Ascending aorta (tissue), 2 donors: ENCODE results near the gene PEX1. TPM values are rescaled to one million over a fixed set of nuclear protein-coding genes. Genes with fewer than 3 reads are reported as not detected.

Experiments used
- DNase-seq, 2 donors: peaks; one replicate each; pipeline ENCODE4 v3.0.0-alpha.2; 2019; ENCODE audit warnings: low spot score in 2 of 2
- H3K27ac ChIP-seq, 2 donors: fragments of 200-600 bp; sonication (generic); one replicate each; pipeline ENCODE4 v1.5.1; 2016 to 2017; ENCODE audit warnings: mild to moderate bottlenecking in 1 of 2
- H3K27me3 ChIP-seq: fragments of 200-600 bp; sonication (generic); one replicate; pipeline ENCODE4 v1.5.1; 2017
- H3K36me3 ChIP-seq, 2 donors: fragments of 200-600 bp; sonication (generic); one replicate each; pipeline ENCODE4 v1.5.1; 2016
- H3K4me1 ChIP-seq, 2 donors: fragments of 200-600 bp; sonication (generic); one replicate each; pipeline ENCODE4 v1.5.1; 2016 to 2017; ENCODE audit warnings: mild to moderate bottlenecking in 1 of 2
- H3K4me3 ChIP-seq, 2 donors: fragments of 200-600 bp; sonication (generic); one replicate each; pipeline ENCODE4 v1.5.1; 2016 to 2017; ENCODE audit warnings: mild to moderate bottlenecking in 1 of 2
- H3K9me3 ChIP-seq, 2 donors: fragments of 200-600 bp; sonication (generic); one replicate each; pipeline ENCODE4 v1.5.1; 2016
- intact Hi-C: fragments of 100-400 bp; cut with DNase I; formaldehyde crosslinking; loops from one replicate; pipeline ENCODE4 v1.15.1; 2023
- total RNA-seq: library from RNA; depleted of rRNA; stranded (reverse); fragments of >200 nt; gene quantifications from one replicate; pipeline ENCODE4 v1.1.0, GENCODE V29; 2016
- TF ChIP-seq, protein P1 (sequence below), 3 experiments: fragments of 200-600 bp in 2 of 3; fragments of 450-650 bp in 1 of 3; sonication (generic) in 2 of 3; IDR thresholded peaks; one replicate each; pipeline ENCODE4 v1.5.1; 2016 to 2019; ENCODE audit warnings: antibody characterized with exemption in 3 of 3, mild to moderate bottlenecking in 1 of 3, moderate library complexity in 1 of 3

Gene PEX1
- total RNA-seq, 1 donor from 2014 or later = 6.5 TPM

DNA sequence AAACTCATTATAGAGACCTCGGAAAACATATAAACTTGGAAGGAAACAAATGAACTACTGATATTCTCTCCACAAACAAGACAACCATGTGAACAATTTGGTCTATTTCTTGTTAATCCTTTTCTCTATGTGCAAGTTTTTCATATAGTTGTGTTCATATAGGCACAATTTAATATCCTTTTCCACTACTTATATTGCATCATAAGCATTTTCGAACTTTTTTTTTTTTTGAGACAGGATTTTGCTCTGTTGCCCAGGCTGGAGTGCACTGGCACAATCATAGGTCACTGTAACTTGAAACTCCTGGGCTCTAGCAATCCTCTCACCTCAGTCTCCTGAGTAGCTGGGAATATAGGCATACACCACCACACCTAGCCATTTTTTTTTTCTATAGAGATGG lies 5.2 kb downstream of the PEX1 start:
- Histone ChIP-seq H3K36me3 (peaks cover 6 to 16% of the 10 kb centered on the region in 2 donors), H3K4me3 (no peak overlapping the region), H3K4me1 (peaks cover 0 to 10% of the 10 kb centered on the region in 2 donors), H3K27me3 (no peaks in the 10 kb centered on the region), H3K27ac (no peak overlapping the region), H3K9me3 (no peaks in the 10 kb centered on the region)
- DNase-seq = no peak
- TF ChIP-seq, protein P1, sequence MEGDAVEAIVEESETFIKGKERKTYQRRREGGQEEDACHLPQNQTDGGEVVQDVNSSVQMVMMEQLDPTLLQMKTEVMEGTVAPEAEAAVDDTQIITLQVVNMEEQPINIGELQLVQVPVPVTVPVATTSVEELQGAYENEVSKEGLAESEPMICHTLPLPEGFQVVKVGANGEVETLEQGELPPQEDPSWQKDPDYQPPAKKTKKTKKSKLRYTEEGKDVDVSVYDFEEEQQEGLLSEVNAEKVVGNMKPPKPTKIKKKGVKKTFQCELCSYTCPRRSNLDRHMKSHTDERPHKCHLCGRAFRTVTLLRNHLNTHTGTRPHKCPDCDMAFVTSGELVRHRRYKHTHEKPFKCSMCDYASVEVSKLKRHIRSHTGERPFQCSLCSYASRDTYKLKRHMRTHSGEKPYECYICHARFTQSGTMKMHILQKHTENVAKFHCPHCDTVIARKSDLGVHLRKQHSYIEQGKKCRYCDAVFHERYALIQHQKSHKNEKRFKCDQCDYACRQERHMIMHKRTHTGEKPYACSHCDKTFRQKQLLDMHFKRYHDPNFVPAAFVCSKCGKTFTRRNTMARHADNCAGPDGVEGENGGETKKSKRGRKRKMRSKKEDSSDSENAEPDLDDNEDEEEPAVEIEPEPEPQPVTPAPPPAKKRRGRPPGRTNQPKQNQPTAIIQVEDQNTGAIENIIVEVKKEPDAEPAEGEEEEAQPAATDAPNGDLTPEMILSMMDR (IDR thresholded peaks at IDR 0.05) = no peak
- intact Hi-C loops = no loop called here

DNA sequence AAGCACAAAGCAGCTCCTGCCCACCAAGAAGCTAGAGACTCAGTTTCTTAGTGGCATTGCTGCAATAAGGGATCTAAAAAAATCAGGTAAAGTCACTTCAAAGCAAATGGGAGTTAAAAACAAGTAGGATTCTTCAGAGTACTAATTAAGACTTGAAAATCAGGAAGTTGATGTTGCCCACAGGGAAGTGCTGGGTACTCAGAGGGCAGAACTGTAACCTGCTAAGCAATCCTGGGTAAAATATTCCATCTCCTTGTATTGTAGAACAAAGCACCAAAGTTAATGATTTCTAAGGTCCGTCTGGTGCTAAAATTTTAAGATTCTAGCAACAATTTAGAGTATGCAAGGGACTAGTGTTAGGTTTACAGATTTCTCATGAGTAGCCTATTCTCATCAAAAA lies 8.3 kb downstream of the PEX1 start:
- Histone ChIP-seq H3K9me3 (no peaks in the 10 kb centered on the region), H3K27me3 (no peaks in the 10 kb centered on the region), H3K36me3 (peaks cover 25 to 34% of the 10 kb centered on the region in 2 donors), H3K4me1 (no peaks in the 10 kb centered on the region), H3K27ac (no peak overlapping the region), H3K4me3 (no peak overlapping the region)
- intact Hi-C loops = no loop called here
- DNase-seq = no peak
- TF ChIP-seq, protein P1 (IDR thresholded peaks at IDR 0.05) = no peak

DNA sequence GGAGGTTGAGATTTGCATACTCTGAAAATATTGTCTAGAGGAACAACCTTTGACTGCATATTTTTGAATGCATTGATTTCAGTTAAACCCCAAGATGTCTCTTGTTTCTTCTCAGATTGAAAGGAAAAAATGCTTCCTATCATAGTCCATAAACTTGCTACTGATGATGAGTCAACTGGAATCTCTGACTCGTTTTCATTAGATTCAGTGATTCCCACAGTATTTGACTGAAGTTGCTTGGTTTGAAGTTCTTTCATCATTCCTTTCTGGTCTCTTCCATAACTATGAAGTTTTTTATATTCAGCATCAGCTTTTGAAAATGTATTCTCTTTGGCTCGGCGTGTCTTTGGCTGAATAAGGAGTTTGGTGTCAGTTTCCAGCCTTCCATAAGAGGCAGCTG lies 10.7 kb downstream of the PEX1 start:
- Histone ChIP-seq H3K27me3 (no peaks in the 10 kb centered on the region), H3K4me3 (no peak overlapping the region), H3K27ac (no peak overlapping the region), H3K4me1 (no peaks in the 10 kb centered on the region), H3K36me3 (peaks cover 30 to 45% of the 10 kb centered on the region in 2 donors), H3K9me3 (no peaks in the 10 kb centered on the region)
- intact Hi-C loops = no loop called here
- TF ChIP-seq, protein P1 (IDR thresholded peaks at IDR 0.05) = no peak
- DNase-seq = no peak

DNA sequence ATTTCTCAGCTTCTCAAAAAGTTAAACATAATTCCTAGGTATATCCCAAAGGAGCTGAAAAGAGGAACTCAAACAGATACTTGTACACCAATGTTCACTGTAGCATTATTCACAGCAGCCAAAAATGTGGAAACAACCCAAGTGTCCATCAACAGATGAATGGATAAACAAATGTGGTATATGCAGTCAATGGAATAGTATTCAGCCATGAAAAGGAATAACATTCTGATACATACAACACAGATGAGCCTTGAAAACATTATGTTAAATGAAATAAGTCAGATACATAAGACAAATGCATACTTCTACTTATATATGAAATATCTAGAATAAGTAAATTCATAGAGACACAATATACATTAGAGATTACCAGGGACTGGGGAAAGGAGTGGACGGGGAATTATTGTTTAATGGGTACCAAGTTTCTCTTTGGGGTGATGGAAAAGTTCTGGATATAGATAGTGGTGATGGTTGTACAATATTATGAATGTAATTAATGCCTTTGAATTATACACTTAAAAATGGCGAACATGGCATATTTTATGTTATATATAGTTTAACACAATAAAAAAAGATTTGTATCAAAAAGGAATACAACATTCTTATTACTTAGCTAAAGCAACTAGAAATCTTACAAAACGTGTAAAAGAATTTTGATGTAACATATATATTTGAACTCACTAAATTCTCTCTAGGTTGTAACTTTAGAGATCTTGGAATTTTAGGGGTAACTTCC lies 15.0 kb downstream of the PEX1 start:
- DNase-seq = no peak
- Histone ChIP-seq H3K27me3 (no peaks in the 10 kb centered on the region), H3K27ac (no peak overlapping the region), H3K9me3 (no peaks in the 10 kb centered on the region), H3K36me3 (peaks cover 28 to 51% of the 10 kb centered on the region in 2 donors), H3K4me3 (no peak overlapping the region), H3K4me1 (no peaks in the 10 kb centered on the region)
- intact Hi-C loops = no loop called here
- TF ChIP-seq, protein P1 (IDR thresholded peaks at IDR 0.05) = no peak

DNA sequence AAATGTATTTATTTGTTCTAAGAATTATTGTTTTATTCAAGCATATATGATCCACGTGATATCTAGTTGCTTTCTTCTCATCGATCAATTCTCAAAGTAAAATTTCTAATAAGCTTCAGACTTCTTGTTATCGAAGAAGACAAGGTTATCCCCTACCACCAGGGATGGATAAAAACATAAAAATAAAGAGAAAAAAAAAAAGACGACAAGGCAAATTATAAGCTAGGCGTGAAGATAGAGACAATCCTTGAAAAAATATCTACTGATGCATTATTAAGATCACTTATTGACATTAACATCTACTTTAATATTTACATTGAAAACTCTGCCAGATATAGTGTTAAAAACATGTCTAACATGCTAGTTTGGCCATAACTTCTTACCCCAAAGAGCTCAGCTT lies 19.4 kb downstream of the PEX1 start:
- Histone ChIP-seq H3K36me3 (peaks cover 32 to 56% of the 10 kb centered on the region in 2 donors), H3K27ac (no peak overlapping the region), H3K4me1 (no peaks in the 10 kb centered on the region), H3K4me3 (no peak overlapping the region), H3K27me3 (no peaks in the 10 kb centered on the region), H3K9me3 (no peaks in the 10 kb centered on the region)
- intact Hi-C loops = no loop called here
- TF ChIP-seq, protein P1 (IDR thresholded peaks at IDR 0.05) = no peak
- no peak for DNase-seq
